ENCODE data around the gene MID1.

Gene MID1

DNA sequence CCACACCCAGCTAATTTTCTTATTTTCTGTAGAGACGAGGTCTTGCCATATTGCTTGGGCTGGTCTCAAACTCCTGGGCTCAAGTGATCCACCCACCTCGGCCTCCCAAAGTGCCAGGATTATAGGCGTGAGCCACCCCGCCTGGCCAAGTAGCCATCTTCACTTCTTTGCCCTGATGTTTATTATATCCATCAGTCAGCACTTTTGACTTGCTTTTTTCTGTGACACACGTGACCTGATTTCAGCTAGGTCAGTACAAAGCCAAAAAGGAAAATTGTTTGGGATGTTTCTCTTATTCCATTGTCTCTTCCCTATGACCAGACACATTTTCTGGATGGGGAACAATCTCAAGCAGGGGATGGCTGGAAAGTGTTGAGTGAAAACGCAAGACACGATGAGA lies 45.3 kb upstream of the MID1 start:
- H2AFZ ChIP-seq (ENCODE audit: low read length) = no peak overlapping the region
- H3K4me3 ChIP-seq (ENCODE audit: low read length, poor library complexity, severe bottlenecking) = no peak overlapping the region
- H3K36me3 ChIP-seq (ENCODE audit: insufficient read depth, low read length) = no peaks in the 10 kb centered on the region
- H3K79me2 ChIP-seq (ENCODE audit: insufficient read depth, low read length) = no peaks in the 10 kb centered on the region
- H3K9ac ChIP-seq (ENCODE audit: low read depth, low read length, poor library complexity, severe bottlenecking) = no peak overlapping the region
- no peaks in the 10 kb centered on the region for H3K4me1 ChIP-seq (ENCODE audit: insufficient read depth, low read length, poor library complexity, severe bottlenecking)
- H4K20me1 ChIP-seq (ENCODE audit: insufficient read depth, low read length, poor library complexity, severe bottlenecking) = no peaks in the 10 kb centered on the region
- no peak overlapping the region for H3K4me2 ChIP-seq (ENCODE audit: low read depth, low read length, poor library complexity, severe bottlenecking)
- H3F3A ChIP-seq (ENCODE audit: low read depth) = no peaks in the 10 kb centered on the region
- no peaks in the 10 kb centered on the region for H3K9me2 ChIP-seq (replicated peaks; ENCODE audit: low read depth, low read length)
- H3K9me3 ChIP-seq (ENCODE audit: insufficient read depth, low read depth, low read length) = no peaks in the 10 kb centered on the region
- no peak for TF ChIP-seq EZH2phosphoT487 (IDR thresholded peaks at IDR 0.05; ENCODE audit: borderline replicate concordance)
- TF ChIP-seq, protein P1, sequence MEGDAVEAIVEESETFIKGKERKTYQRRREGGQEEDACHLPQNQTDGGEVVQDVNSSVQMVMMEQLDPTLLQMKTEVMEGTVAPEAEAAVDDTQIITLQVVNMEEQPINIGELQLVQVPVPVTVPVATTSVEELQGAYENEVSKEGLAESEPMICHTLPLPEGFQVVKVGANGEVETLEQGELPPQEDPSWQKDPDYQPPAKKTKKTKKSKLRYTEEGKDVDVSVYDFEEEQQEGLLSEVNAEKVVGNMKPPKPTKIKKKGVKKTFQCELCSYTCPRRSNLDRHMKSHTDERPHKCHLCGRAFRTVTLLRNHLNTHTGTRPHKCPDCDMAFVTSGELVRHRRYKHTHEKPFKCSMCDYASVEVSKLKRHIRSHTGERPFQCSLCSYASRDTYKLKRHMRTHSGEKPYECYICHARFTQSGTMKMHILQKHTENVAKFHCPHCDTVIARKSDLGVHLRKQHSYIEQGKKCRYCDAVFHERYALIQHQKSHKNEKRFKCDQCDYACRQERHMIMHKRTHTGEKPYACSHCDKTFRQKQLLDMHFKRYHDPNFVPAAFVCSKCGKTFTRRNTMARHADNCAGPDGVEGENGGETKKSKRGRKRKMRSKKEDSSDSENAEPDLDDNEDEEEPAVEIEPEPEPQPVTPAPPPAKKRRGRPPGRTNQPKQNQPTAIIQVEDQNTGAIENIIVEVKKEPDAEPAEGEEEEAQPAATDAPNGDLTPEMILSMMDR (conservative IDR thresholded peaks at IDR 0.05; ENCODE audit: low read length) = no peak
- no peaks in the 10 kb centered on the region for H3K27me3 ChIP-seq (ENCODE audit: insufficient read depth, low read length, poor library complexity, severe bottlenecking)

DNA sequence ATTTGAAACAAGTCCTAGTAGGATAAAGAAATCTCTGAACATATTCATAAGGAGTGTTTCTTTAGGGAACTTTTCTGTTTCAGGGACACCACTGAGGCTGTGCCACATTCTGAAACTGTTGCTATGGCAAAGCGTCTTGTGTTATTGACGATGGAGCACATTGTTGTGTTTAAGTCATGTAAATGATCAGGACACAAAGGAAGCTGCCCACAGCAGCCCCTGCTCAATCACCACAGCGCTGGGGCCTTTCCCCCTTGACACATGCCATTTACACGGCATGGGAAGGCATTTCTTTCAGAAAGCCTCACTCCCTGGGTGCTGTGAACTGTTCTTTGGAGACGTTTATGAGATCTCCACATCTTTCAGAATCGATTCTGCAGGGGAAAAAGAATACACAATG lies 39.8 kb upstream of the MID1 start:
- TF ChIP-seq, protein P1 (conservative IDR thresholded peaks at IDR 0.05; ENCODE audit: low read length) = no peak
- no peak for TF ChIP-seq EZH2phosphoT487 (IDR thresholded peaks at IDR 0.05; ENCODE audit: borderline replicate concordance)

DNA sequence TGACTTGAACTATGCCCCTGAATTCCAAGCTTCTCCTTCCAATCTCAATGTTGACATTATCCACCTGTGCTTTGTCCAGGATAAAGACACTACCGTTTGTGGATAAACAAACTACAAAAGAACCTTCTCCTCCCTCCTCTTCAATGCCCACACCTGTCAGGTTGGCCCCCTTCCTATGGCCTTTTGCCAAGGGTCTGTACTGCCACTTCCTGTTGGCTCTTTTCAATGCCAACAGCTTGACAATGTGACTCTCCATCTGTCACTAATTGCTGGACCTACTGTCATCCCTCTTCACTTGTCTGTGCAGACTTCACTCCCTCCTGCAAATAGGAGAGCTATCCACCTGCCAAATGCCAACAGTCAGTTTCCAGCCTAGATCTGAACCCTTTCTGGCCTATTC lies 35.8 kb upstream of the MID1 start:
- H3K79me2 ChIP-seq (ENCODE audit: insufficient read depth, low read length) = no peaks in the 10 kb centered on the region
- no peak for TF ChIP-seq EZH2phosphoT487 (IDR thresholded peaks at IDR 0.05; ENCODE audit: borderline replicate concordance)
- TF ChIP-seq, protein P1 (conservative IDR thresholded peaks at IDR 0.05; ENCODE audit: low read length) = no peak
- no peak overlapping the region for H3K9ac ChIP-seq (ENCODE audit: low read depth, low read length, poor library complexity, severe bottlenecking)
- no peaks in the 10 kb centered on the region for H4K20me1 ChIP-seq (ENCODE audit: insufficient read depth, low read length, poor library complexity, severe bottlenecking)
- no peak overlapping the region for H2AFZ ChIP-seq (ENCODE audit: low read length)
- H3K36me3 ChIP-seq (ENCODE audit: insufficient read depth, low read length) = no peaks in the 10 kb centered on the region
- no peak overlapping the region for H3K4me3 ChIP-seq (ENCODE audit: low read length, poor library complexity, severe bottlenecking)
- H3K9me2 ChIP-seq (replicated peaks; ENCODE audit: low read depth, low read length) = no peaks in the 10 kb centered on the region
- no peak overlapping the region for H3K4me2 ChIP-seq (ENCODE audit: low read depth, low read length, poor library complexity, severe bottlenecking)
- no peaks in the 10 kb centered on the region for H3F3A ChIP-seq (ENCODE audit: low read depth)
- H3K27me3 ChIP-seq (ENCODE audit: insufficient read depth, low read length, poor library complexity, severe bottlenecking) = no peaks in the 10 kb centered on the region
- H3K4me1 ChIP-seq (ENCODE audit: insufficient read depth, low read length, poor library complexity, severe bottlenecking) = no peaks in the 10 kb centered on the region
- H3K9me3 ChIP-seq (ENCODE audit: insufficient read depth, low read depth, low read length) = no peaks in the 10 kb centered on the region

More for the DNA sequence above, 39.8 kb upstream of the MID1 start:
- Histone ChIP-seq H2AFZ (ENCODE audit: low read length) (no peak overlapping the region), H3K9me2 (replicated peaks; ENCODE audit: low read depth, low read length) (no peaks in the 10 kb centered on the region), H3K9ac (ENCODE audit: low read depth, low read length, poor library complexity, severe bottlenecking) (no peak overlapping the region), H3K4me1 (ENCODE audit: insufficient read depth, low read length, poor library complexity, severe bottlenecking) (no peaks in the 10 kb centered on the region), H3K4me3 (ENCODE audit: low read length, poor library complexity, severe bottlenecking) (no peak overlapping the region), H3K36me3 (ENCODE audit: insufficient read depth, low read length) (no peaks in the 10 kb centered on the region), H3K27me3 (ENCODE audit: insufficient read depth, low read length, poor library complexity, severe bottlenecking) (no peaks in the 10 kb centered on the region), H3K4me2 (ENCODE audit: low read depth, low read length, poor library complexity, severe bottlenecking) (no peak overlapping the region), H3K79me2 (ENCODE audit: insufficient read depth, low read length) (no peaks in the 10 kb centered on the region), H3K9me3 (ENCODE audit: insufficient read depth, low read depth, low read length) (no peaks in the 10 kb centered on the region), H3F3A (ENCODE audit: low read depth) (no peaks in the 10 kb centered on the region), H4K20me1 (ENCODE audit: insufficient read depth, low read length, poor library complexity, severe bottlenecking) (no peaks in the 10 kb centered on the region)
